ENCODE results near the gene NF2.
A peak's percentile ranks its signal among the peaks of the same experiment; 100 is the strongest.

NF2 gene

GRCh38 chr22:29727131-29727523, 123.7 kb downstream of the NF2 start:
- TF ChIP-seq CTCF (conservative IDR thresholded peaks at IDR 0.05; ENCODE audit: low read depth, low read length) = peak; percentile 49
- no peak overlapping the region for H3K4me3 ChIP-seq (ENCODE audit: low read depth, low read length)
- DNase-seq (ENCODE audit: low read depth) = peak; percentile 47

- no peak overlapping the region for H3K4me3 ChIP-seq (ENCODE audit: low read depth, low read length)
- no peak for TF ChIP-seq CTCF (conservative IDR thresholded peaks at IDR 0.05; ENCODE audit: low read depth, low read length)
- DNase-seq (ENCODE audit: low read depth) = no peak
Measured at GRCh38 chr22:29729161-29729560, 125.7 kb downstream of the NF2 start.

GRCh38 chr22:29731058-29731850, 127.8 kb downstream of the NF2 start:
- DNase-seq (ENCODE audit: low read depth) = no peak
- TF ChIP-seq CTCF (conservative IDR thresholded peaks at IDR 0.05; ENCODE audit: low read depth, low read length) = no peak

GRCh38 chr22:29732883-29733282, 129.4 kb downstream of the NF2 start:
- TF ChIP-seq CTCF (conservative IDR thresholded peaks at IDR 0.05; ENCODE audit: low read depth, low read length) = no peak
- DNase-seq (ENCODE audit: low read depth) = no peak
- H3K4me3 ChIP-seq (ENCODE audit: low read depth, low read length) = no peak overlapping the region

More at GRCh38 chr22:29731058-29731850, 127.8 kb downstream of the NF2 start:
- no peak overlapping the region for H3K4me3 ChIP-seq (ENCODE audit: low read depth, low read length)

GRCh38 chr22:29733362-29734201, 130.1 kb downstream of the NF2 start:
- DNase-seq (ENCODE audit: low read depth) = no peak
- no peak for TF ChIP-seq CTCF (conservative IDR thresholded peaks at IDR 0.05; ENCODE audit: low read depth, low read length)
- no peak overlapping the region for H3K4me3 ChIP-seq (ENCODE audit: low read depth, low read length)

- no peak for TF ChIP-seq CTCF (conservative IDR thresholded peaks at IDR 0.05; ENCODE audit: low read depth, low read length)
- DNase-seq (ENCODE audit: low read depth) = no peak
- H3K4me3 ChIP-seq (ENCODE audit: low read depth, low read length) = no peak overlapping the region
Measured at GRCh38 chr22:29734406-29734805, 131.0 kb downstream of the NF2 start.
